Neural crest cell (in vitro differentiated cells): Measurements from ENCODE around the gene FNDC11. TPM values are rescaled to one million over a fixed set of nuclear protein-coding genes. Genes with fewer than 3 reads are reported as not detected.
A peak's percentile ranks its signal among the peaks of the same experiment; 100 is the strongest.

Experiments used
- DNase-seq: peaks from one replicate; pipeline ENCODE4 v3.0.0; 2021; ENCODE audit warnings: low read depth, mixed read lengths, low spot score
- H3K27ac Mint-ChIP-seq: one replicate; pipeline ENCODE4 v1.8.0; 2021; ENCODE audit warnings: mild to moderate bottlenecking, mixed read lengths; ENCODE audit not compliant: unreplicated experiment
- H3K27me3 Mint-ChIP-seq: 2 replicates; pipeline ENCODE4 v1.8.0; 2021; ENCODE audit warnings: low read depth, mild to moderate bottlenecking, mixed read lengths
- H3K36me3 Mint-ChIP-seq: 2 replicates; pipeline ENCODE4 v1.8.0; 2021; ENCODE audit warnings: low read depth, mild to moderate bottlenecking, mixed read lengths
- H3K4me1 Mint-ChIP-seq: 2 replicates; pipeline ENCODE4 v1.8.0; 2021; ENCODE audit warnings: mixed read lengths
- H3K4me3 Mint-ChIP-seq: one replicate; pipeline ENCODE4 v1.8.0; 2021; ENCODE audit warnings: mild to moderate bottlenecking, mixed read lengths
- H3K9me3 Mint-ChIP-seq: 2 replicates; pipeline ENCODE4 v1.8.0; 2021; ENCODE audit warnings: mixed read lengths
- CTCF ChIP-seq: fragments of 200-600 bp; sonication (generic); conservative IDR thresholded peaks from 2 replicates; pipeline ENCODE4 v1.5.0; 2021; ENCODE audit warnings: antibody characterized with exemption, mild to moderate bottlenecking
- total RNA-seq: library from RNA; stranded (reverse); gene quantifications from 2 replicates; pipeline ENCODE4 v1.2.1, GENCODE V29; 2021

The FNDC11 gene
- total RNA-seq, 1 donor from 2014 or later = 1.9 TPM

GRCh38 chr20:63518351-63518861, 35.6 kb upstream of the FNDC11 start:
- TF ChIP-seq CTCF = peak; percentile 38
- Mint-ChIP-seq H3K36me3 (peaks cover 3% of the 10 kb centered on the region), H3K27me3 (peaks cover 30% of the 10 kb centered on the region), H3K4me3 (peak overlapping the region; percentile 83), H3K4me1 (peaks cover 4% of the 10 kb centered on the region), H3K9me3 (peaks cover 1% of the 10 kb centered on the region), H3K27ac (no peak overlapping the region)
- no peak for DNase-seq

GRCh38 chr20:63518946-63519667, 34.9 kb upstream of the FNDC11 start:
- Mint-ChIP-seq H3K4me1 (peaks cover 8% of the 10 kb centered on the region), H3K36me3 (peaks cover 5% of the 10 kb centered on the region), H3K9me3 (no peaks in the 10 kb centered on the region), H3K4me3 (peak overlapping the region; percentile 83), H3K27me3 (peaks cover 26% of the 10 kb centered on the region), H3K27ac (peak overlapping the region; percentile 50)
- peak; percentile 12 for TF ChIP-seq CTCF
- no peak for DNase-seq

GRCh38 chr20:63519668-63520503, 34.1 kb upstream of the FNDC11 start:
- Mint-ChIP-seq H3K4me1 (peaks cover 15% of the 10 kb centered on the region), H3K27ac (peak overlapping the region; percentile 50), H3K9me3 (no peaks in the 10 kb centered on the region), H3K36me3 (peaks cover 5% of the 10 kb centered on the region), H3K27me3 (peaks cover 22% of the 10 kb centered on the region), H3K4me3 (peak overlapping the region; percentile 81)
- TF ChIP-seq CTCF = peak; percentile 49
- DNase-seq = peak; percentile 53

GRCh38 chr20:63520504-63520933, 33.4 kb upstream of the FNDC11 start, which contains the start of gene PPDPF:
PPDPF (plus strand) TSS chr20:63520765; CDS start chr20:63521309, 544 bp downstream.
- Mint-ChIP-seq H3K4me3 (peak within 1 kb of the TSS; percentile 90), H3K9me3 (no peaks in the 10 kb centered on the region), H3K27me3 (peaks cover 16% of the 10 kb centered on the region), H3K27ac (peak within 1 kb of the TSS; percentile 98), H3K36me3 (peaks cover 5% of the 10 kb centered on the region), H3K4me1 (peaks cover 18% of the 10 kb centered on the region)
- no peak for TF ChIP-seq CTCF
- peak; percentile 74 for DNase-seq

- peak; percentile 57 for DNase-seq
- Mint-ChIP-seq H3K36me3 (peaks cover 5% of the 10 kb centered on the region), H3K4me1 (peaks cover 18% of the 10 kb centered on the region), H3K9me3 (no peaks in the 10 kb centered on the region), H3K27ac (peak overlapping the region; percentile 98), H3K4me3 (peak overlapping the region; percentile 90), H3K27me3 (peaks cover 13% of the 10 kb centered on the region)
- TF ChIP-seq CTCF = peak; percentile 20
These were observed 32.9 kb upstream of the FNDC11 start for GRCh38 chr20:63520934-63521601.
